Left renal cortex interstitium (tissue), 4 donors: ENCODE data around the gene CD247. TPM values are rescaled to one million over a fixed set of nuclear protein-coding genes. Genes with fewer than 3 reads are reported as not detected.
A peak's percentile ranks its signal among the peaks of the same experiment; 100 is the strongest.

ENCODE experiments used
- DNase-seq, 4 donors: peaks; one replicate each; pipeline ENCODE4 v3.0.0-alpha.2; 2013; ENCODE audit warnings: low read depth in 4 of 4, low spot score in 2 of 4, missing footprints in 1 of 4
- polyA plus RNA-seq, 4 donors: library from polyadenylated mRNA; unstranded; fragments of 120-200 nt; gene quantifications; one replicate each; pipeline ENCODE4 v1.2.1, GENCODE V29; 2013; ENCODE audit not compliant: insufficient read length in 4 of 4

CD247 gene
- polyA plus RNA-seq, 4 donors: 0.40 to 0.89 (median 0.51) TPM

DNA sequence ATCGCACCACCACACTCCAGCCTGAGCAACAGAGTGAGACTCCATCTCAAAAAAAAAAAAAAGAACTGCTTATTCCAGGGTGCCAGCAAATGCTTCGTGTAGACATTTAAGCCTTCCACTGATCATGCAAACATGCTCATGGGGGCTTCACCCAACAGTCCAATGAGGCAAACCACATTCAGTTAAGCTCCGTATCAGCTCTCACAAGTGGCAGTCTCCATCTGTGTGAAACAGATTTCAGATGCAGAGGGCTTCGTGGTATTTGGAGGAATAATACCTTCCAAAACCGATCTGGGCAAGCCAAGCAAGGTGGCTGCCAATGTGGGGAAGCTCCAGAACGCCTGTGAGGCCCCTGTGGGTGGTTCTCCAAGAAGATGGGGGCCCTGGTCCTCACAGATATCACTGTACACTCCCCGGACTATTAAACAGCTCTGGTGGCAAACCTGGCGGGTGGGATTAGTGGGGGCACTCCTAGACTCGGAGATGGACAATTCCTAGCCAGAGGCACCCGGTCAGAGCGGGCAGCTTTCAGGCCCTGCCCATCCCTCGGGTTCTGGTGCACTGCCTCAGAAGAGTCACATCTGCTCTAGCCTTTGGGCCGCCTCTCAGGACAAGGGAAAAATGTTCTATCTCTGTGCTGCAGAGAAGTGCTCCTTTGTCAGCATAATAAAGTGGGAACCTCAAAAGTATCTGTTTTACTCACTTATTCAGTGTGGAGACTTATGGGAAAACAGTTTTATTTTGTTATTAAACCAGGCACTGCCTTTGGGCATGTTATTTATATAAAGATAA lies 25.1 kb upstream of the CD247 start:
- no peak for DNase-seq

DNA sequence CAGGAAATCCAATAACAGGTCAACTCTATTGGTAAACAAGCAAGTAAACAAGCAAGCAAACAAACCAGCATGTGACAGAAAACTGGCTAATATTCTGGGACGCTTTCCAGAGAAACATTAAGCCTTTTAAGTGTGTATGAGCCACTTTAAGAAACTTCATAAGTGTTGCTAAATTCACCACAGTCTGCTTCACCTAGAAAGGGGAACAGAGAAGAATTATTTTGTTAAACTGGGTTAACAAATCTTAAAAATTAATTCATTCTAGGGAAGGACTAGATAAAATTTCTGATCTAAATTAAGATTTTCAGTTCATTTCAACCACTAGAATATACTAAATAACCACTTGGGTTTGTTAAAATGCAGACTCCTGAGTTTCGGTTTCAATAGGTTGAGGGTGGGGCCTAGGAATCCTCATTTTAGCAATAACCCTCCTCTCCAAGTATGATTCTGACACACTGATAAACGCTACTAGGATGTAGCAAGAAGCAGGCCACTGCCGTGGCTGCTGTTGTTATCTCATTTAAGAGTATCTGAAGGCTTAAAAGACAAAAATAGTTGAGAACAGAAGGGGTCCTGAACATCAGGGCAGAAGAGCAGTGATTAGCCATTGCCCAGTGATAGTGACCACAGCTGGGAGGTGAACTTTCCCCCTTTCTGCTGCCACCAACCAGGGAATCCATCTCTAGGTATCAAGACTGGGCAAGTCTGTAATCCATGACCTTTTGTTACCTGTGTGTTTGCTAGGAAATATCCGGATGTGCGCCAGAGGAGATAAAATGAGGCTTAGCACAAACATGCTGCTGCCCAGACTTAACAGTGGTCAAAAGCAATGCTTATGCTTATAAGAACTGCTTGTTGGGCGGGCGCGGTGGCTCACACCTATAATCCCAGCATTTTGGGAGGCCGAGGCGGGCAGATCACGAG lies 24.0 kb upstream of the CD247 start:
- no peak for DNase-seq

DNA sequence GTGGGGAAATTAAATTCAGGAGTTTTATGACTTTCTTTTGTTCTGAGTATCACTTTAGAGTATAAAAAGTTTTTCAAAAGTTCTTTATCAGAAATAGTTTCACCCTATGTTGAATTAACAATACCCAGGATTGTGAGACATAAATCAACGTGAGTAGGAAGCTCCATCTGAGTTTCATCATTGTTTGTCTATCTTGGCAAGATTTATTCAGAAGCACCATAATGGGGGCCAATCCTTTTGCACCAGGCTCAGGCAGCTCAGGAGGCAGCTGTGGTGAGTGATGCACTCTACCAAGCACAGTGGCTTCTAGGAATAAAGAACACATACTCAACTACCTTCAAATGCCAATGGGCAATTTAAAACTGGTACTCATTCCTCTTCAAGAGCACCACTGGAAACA lies 23.3 kb upstream of the CD247 start:
- DNase-seq: no peak

DNA sequence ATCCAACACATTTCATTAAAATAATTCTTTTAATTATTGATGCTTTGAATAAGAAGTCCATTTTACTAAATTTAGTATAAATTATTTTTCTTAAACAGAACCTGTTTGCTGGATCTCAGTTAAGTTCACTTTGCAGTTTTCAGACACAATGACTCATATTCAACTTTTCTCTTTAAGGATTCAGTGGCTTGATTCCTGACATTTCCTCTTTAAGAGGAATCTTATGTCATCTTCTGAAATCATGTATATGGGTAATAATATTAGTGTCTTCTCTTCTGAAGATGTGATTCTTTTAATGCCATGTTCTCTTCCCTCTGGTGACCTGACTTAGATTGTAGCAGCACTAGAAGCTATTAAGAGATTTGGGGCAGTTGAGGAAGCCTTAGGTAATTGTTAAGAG lies 22.7 kb upstream of the CD247 start:
- DNase-seq: no peak

DNA sequence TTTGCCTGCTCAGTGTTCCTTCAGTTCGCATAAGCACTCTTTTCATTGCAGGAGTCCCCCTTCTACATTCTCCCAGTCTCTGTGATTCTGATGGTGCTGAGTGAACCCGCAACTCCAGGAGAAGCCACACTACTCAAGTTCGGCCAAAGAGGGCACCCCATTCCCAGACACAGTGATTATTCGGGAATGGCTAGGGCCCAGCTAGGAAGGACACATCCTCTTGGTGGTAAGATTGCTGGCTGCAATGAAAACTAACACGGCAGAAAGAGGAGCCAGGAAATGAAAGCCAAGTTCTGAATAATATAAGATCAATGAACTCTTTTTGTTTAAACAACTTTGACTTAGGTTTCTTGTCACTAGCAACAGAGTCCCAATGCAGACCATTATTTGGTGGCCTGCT lies 20.3 kb upstream of the CD247 start:
- DNase-seq: no peak

DNA sequence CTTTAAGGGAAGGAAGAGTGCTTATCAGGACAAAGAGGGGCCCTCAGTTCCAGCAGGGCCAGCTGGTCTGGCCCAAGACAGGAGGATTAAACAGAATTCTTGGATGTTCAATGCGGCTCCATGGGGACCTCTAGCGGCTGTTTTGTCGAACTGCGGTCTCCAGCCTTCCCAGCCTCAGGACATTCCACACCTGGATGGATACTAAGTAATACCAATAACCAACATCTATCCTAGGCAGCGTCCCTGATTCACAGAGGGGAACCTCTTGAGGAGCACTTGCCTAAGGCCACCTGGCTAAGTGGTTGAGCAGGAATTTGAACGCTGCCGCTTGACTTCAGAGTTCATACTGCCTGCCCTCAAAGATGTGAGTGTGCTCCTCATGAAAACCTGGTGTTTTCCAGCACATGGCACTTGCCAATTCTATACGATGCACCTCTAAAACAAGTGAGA lies 15.5 kb upstream of the CD247 start:
- peak in 3 of 4 donors; percentile 36 to 55 (median 38) for DNase-seq

DNA sequence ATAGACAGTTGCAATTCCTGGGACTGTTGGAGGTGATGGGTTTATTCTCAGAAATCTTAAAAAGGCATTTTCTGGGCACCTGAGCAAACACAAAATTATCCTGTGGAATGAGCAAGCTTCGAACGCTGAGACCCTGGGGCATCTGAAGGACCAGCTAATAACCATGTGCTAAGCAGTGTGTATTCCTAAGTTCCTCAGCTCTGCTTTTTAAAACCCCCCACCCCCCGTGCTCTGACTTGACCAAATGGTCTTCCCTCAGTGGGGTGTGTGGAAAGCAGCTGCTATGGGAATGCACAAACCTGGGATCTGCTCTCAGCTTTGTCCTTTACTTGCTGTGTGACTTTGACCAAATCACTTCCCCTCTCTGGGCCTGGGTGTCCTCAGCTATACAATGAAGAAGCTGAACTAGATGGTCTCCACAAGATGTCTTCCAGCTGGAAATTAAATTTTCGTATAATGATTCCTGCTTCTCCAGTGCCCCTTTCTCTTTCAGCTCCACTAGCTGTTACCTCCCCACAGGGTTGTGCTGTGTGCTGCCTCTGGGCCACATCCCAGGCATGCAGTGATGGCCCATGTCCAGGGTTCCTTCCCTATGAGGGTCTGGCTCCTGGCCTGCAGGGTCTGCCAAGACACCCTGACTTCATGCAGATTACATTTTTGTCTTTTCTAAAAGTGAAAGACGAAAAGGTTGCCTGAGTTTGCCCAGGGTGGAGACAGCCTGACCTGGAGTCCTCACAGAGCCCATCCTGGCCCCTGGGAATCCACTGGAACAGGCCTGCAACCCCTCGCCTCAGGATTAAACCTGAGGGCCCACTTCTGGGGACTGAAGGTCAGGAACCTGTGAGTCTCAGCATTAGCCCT lies 14.9 kb upstream of the CD247 start:
- DNase-seq: no peak

DNA sequence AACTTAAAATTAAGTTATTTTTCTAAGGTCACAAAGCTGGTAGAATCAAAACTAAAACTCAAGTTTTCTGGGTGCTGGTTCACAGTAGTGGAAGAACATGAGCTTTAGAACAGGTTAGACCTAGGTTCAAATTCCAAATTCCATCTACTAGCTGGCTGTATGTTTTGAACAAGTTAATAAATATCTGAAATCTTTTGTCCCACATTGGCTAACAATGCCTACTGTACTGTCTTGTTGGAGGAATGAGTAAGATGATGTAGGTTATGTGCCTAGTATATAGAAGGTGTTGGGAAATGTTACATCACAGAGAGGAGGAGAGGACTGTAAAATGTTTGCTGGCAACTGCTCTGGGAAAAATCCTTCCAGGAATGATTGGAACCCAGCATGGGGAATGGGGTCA lies 14.0 kb upstream of the CD247 start:
- no peak for DNase-seq

DNA sequence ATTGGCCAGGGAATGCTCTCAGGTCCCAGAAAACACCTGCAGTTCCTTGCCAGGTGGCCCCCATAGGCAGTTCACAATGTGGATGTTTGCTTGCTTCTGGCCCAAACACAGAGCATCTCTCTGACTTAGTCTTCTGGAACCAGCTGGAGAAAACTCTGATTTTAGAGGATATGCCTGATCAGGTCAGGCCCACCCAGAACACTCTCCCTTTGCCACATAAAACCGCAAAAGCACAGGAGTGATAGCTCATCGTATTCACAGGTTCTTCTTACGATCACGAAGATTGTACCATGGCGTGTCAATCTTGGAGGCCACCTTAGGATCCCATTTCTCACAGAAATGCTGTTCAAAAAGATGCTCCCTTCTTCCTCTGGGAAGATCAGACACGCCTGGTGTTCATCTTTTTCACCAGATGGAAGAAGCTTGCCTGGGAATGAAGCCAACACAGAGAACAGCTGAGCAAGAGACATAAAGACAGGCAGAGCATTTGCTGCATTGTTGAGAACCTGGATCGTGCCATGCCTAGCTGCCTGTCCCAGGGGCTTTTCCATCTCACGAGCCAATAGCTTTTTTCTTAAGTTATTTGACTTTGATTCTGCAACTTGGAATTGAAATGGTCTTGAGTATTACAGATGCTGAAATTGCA lies 11.6 kb upstream of the CD247 start:
- no peak for DNase-seq

DNA sequence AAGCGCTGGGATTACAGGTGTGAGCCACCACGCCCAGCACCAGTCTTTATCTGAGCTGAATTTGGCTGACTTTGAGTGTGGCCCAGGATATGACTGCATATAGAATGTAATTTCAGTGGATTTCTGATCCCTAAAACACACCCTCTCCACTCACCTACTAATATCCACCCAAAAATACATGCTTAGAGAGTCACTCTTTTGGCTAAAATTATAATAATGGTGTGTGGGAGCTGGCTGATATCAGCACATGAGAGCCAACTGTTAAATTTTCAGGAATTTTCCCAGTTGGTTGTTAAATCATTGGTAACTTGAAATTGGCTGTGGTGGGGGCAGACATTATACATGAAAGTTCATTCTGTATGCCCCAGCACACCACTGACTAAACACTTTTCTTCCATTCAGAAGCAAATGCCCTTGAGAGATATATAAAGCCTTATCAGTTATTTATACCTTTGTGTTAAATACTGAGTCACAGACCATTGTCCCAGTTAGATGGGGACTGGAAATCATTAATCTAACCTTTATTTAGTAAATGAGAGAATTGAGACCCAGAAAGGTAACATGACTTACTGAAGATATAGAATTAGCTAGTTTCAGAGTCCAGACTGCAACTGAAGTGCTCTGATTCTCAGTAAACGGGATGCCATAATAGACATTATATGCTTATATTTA lies 9.9 kb upstream of the CD247 start:
- no peak for DNase-seq

DNA sequence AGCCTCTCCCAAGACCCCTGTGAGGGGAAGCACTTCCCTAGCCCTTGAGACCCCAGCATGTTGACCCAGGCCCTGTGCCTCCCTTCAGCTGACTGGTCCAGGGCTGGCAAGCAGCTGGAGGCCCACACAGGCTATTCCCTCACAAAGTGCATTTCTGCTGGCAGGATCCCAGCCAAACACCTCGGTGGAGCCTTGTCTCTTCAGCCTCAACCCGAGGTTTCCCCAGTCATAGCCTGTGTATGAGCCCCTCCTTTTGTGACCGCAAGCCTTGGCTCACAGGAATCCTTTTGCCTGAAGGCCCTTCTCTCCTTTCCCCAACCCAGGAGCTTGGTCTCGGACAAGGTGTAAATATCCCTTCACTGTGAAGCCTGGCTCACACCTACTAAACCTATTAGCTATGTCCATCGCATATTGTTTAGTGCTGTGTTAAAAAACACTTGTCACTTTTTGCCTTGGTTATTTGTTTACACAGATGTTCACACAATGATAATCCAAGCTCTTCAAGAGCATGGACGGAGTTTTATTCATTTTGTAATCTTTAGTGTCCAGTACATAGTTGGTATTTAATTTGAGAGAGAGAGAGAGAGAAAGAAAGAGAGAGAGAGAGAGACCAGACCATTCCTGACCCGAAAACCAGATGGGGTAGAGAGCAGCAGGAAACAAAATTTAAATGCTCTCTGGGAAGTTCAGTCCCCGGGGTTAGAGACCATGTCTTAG lies 8.5 kb upstream of the CD247 start:
- DNase-seq: no peak

DNA sequence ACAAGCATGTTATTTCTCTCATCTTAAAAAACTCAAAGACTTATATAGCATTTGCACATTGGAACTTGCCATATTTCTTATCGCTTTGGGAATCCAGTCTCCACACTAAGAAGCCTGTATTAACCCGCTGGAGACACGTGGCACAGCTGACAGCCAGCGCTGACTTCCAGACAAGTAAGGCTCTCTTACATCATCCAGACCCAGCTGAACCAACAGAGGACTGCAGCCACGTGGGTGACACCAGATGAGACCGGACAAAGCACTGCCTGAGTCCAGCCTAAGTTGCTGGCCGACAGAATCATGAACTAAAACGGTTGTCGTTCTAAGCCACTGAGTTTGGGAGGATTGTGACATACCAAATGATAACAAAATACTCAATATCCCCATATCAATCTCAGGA lies 6.3 kb upstream of the CD247 start:
- no peak for DNase-seq

DNA sequence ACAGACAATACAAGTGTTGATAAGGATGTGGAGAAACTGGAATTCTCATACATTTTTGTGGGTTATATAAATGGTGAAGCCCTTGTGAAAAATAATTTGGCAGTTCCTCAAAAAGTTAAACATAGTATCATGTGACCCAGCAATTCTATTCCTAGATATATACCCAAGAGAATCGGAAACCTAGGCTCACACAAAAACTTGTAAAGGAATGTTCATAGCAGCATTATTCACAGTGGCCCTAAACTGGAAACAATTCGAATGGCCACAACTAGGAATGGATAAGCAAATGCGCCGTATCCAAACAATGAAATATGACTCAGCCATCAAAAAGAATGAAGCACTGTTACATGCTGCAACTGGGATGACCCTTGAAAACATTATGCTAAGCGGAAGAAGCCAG lies 3.9 kb upstream of the CD247 start:
- no peak for DNase-seq

DNA sequence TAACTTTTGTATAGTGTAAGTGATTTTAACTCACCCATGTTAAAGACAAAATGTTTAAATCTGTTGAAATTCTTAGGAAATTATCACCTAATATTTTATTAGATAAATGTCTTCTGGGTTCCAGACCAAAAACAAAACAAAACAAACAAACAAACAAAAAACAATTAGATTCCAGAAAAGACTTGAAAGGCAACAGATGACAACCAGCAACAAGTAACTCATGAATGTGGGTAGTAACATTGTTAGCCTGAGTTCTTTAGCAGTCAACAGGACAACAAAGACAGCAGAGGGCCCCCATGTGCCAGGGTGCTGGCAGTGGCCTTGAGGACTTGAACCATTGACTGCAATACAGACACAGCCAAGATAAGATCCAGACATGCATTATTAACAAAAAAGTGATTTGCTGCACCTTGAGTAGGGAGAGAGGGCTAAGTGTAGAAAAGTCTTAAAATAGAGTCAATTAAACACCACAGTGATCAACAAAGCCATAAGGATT lies 2.4 kb upstream of the CD247 start:
- DNase-seq: no peak

DNA sequence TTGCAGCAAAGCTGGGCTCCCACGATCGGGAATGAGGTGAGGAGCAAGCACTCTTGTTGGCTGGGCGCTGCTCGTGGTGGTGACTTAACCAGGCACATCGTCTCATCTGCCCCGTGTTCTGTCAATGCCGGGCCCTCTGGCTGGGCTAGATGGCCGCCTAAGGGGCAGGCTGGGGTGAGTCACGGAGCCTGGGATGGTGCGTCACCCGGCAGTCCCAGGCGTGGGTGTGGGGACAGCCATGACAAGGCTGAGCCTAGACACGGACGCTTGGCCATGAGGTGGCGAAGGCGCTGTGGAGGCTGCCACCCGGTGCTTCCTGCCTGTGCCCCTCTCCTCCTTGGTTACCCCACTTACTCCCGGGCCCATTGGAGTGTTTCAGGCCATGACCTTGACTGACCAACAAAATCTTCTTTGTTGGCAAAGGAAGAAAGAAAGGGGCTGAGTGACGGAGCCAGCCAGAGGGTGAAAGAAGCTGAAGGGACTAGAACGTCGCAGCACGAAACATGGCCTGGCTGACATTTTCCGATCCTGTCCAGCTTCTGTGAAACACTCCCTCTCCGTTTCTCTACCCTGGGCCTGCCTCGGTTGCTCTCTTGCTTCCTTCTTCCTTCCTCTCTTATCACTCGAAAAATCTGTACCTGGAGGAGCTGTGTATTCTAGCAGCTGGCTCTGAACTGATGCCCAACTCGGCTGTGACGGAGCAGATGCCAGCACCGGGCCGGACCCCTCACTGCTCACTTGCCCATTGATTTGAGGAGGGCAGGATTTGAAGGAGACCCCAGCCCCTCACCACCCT lies 596 bp downstream of the CD247 start:
- DNase-seq: no peak

DNA sequence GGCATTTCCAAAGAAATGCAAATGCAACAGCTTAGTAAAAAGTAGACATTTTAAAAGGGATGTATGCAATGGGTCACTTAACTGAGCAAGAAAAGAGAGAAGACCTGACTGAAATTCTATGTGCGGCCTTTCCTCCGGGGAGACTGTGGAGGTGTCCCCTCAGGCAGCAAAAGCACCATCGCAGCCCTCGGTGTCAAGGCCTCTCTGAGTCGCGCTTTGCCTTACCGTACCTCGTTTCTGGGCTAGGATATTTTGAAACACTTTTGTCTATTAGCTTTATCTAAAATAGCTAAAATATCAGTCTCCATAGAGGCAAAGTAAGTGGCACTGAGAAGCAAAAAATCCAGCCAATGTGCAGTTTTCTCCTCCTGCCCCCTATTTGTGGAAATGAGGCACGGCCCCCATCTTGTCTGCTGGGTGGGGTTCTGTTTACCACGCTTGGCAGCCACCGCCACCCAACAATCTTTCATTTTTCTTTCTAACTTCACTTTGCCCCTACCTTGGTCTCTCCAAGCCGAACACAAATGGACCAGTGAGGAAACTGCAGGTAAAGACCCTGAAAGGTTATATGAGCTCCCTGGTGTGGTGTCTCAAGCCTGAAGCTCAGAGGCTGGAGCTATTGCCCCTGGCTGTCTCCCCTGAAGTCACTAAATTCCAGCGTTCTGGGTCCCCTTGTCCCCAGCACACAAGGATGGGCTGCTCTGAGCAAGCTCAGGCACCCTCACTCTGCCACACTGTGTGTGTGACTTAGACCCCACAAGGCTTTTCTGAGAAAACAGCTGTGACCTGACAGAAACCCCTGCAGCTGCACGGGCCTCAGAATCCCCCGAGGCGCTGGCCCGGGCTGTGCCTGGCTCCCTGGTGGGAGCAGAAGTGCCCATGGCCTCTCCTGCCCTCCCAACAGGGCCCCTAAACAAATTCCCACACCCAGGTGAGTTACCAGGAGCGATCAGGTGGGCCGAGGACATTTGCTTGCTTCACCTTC lies 1.6 kb downstream of the CD247 start:
- no peak for DNase-seq

DNA sequence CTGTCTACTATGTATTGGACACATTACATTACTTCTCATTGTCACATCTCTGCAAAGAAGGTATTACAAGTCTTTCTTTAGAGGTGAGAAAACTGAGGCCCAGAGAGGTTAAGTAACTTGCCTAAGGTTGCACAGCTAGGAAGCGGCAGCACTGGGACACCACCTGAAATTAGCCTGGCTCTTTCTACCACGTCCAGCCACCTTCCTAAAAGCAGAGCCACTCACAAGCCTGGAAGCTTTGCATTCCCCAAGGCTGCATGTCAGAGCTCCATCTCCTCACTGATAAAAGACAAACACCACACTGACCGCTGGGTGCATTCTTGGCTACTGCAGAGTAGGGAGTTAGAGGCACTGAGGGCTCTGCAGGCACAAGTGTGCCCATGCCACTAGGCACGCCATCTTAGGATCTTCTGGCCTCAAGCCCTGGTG lies 2.4 kb downstream of the CD247 start:
- DNase-seq: no peak
